HepG2 (cell line): ENCODE results near the gene LSM12. TPM values are rescaled to one million over a fixed set of nuclear protein-coding genes. Genes with fewer than 3 reads are reported as not detected.

Source experiments
- BRD4 ChIP-seq: sonication (generic); formaldehyde crosslinking; IDR thresholded peaks from 2 replicates; pipeline ENCODE4 v1.4.0; 2020; ENCODE audit warnings: missing genetic modification reagents
- KDM6A ChIP-seq: IDR thresholded peaks from 2 replicates; pipeline ENCODE4 v1.6.1; 2016; ENCODE audit warnings: low read depth
- ONECUT2 ChIP-seq: sonication (generic); formaldehyde crosslinking; IDR thresholded peaks from 2 replicates; pipeline ENCODE4 v1.4.0; 2020; ENCODE audit warnings: missing genetic modification reagents
- RBFOX2 ChIP-seq: fragments of 200-400 bp; formaldehyde crosslinking; IDR thresholded peaks from 2 replicates; pipeline ENCODE4 v1.6.1; 2017; ENCODE audit warnings: low read depth, mild to moderate bottlenecking, low read length
- ZNF143 ChIP-seq: sonication (generic); formaldehyde crosslinking; IDR thresholded peaks from 2 replicates; pipeline ENCODE4 v1.4.0; 2020; ENCODE audit warnings: missing genetic modification reagents
- ZNF225 ChIP-seq: sonication (generic); formaldehyde crosslinking; IDR thresholded peaks from 2 replicates; pipeline ENCODE4 v1.4.0; 2020; ENCODE audit warnings: mild to moderate bottlenecking, missing genetic modification reagents
- ZNF329 ChIP-seq: sonication (generic); formaldehyde crosslinking; IDR thresholded peaks from 2 replicates; pipeline ENCODE4 v1.9.0; 2021; ENCODE audit warnings: low read depth, mild to moderate bottlenecking, missing genetic modification reagents
- ZNF34 ChIP-seq: sonication (generic); formaldehyde crosslinking; IDR thresholded peaks from 2 replicates; pipeline ENCODE4 v1.4.0; 2020; ENCODE audit warnings: mild to moderate bottlenecking, missing genetic modification reagents, borderline replicate concordance
- ZNF557 ChIP-seq: sonication (generic); formaldehyde crosslinking; IDR thresholded peaks from 2 replicates; pipeline ENCODE4 v1.4.0; 2020; ENCODE audit warnings: missing genetic modification reagents
- ZSCAN22 ChIP-seq: sonication (generic); formaldehyde crosslinking; IDR thresholded peaks from 2 replicates; pipeline ENCODE4 v1.4.0; 2020; ENCODE audit warnings: mild to moderate bottlenecking, missing genetic modification reagents
- ZSCAN31 ChIP-seq: sonication (generic); formaldehyde crosslinking; IDR thresholded peaks from 2 replicates; pipeline ENCODE4 v1.5.0; 2020; ENCODE audit warnings: low read depth, mild to moderate bottlenecking, missing genetic modification reagents
- polyA plus RNA-seq, 8 experiments: library from polyadenylated mRNA; depleted of rRNA in 3 of 8; stranded (reverse) in 7 of 8; unstranded in 1 of 8; fragments of >200 nt; fragmentation: Illumina TruSeq in 4 of 8; extraction: Trizol in 4 of 8; gene quantifications; 2 replicates each; pipeline versions ENCODE4 v1.2.1 to v1.2.3, GENCODE V29; 2011 to 2016; ENCODE audit warnings: low read depth in 4 of 8, missing spikeins in 1 of 8, mixed read lengths in 1 of 8; ENCODE audit not compliant: insufficient read depth in 1 of 8
- total RNA-seq, 5 experiments: library from RNA; depleted of rRNA; stranded (reverse); fragments of >200 nt; fragmentation: Illumina TruSeq; extraction: Trizol; gene quantifications; 2 replicates each; pipeline ENCODE4 v1.2.3, GENCODE V29; 2016; ENCODE audit warnings: low read depth in 1 of 5
- TF ChIP-seq, protein P1 (sequence below): IDR thresholded peaks from 2 replicates; pipeline ENCODE4 v1.6.1; 2012; ENCODE audit warnings: low read depth, low read length, improper control_type of control experiment
- TF ChIP-seq, protein P2 (sequence below): sonication (generic); formaldehyde crosslinking; IDR thresholded peaks from 2 replicates; pipeline ENCODE4 v1.4.0; 2020; ENCODE audit warnings: missing genetic modification reagents
- TF ChIP-seq, protein P3 (sequence below): sonication (generic); formaldehyde crosslinking; IDR thresholded peaks from 2 replicates; pipeline ENCODE4 v1.4.0; 2020; ENCODE audit warnings: missing genetic modification reagents
- TF ChIP-seq, protein P4 (sequence below): sonication (generic); formaldehyde crosslinking; IDR thresholded peaks from 2 replicates; pipeline ENCODE4 v1.4.0; 2020; ENCODE audit warnings: missing genetic modification reagents

Gene LSM12
- total and polyA plus RNA-seq, 2 of the 13 experiments (the other 11 are each of a cell fraction or from before 2014, with no cell fraction given) = 52.8 to 55.7 TPM

DNA sequence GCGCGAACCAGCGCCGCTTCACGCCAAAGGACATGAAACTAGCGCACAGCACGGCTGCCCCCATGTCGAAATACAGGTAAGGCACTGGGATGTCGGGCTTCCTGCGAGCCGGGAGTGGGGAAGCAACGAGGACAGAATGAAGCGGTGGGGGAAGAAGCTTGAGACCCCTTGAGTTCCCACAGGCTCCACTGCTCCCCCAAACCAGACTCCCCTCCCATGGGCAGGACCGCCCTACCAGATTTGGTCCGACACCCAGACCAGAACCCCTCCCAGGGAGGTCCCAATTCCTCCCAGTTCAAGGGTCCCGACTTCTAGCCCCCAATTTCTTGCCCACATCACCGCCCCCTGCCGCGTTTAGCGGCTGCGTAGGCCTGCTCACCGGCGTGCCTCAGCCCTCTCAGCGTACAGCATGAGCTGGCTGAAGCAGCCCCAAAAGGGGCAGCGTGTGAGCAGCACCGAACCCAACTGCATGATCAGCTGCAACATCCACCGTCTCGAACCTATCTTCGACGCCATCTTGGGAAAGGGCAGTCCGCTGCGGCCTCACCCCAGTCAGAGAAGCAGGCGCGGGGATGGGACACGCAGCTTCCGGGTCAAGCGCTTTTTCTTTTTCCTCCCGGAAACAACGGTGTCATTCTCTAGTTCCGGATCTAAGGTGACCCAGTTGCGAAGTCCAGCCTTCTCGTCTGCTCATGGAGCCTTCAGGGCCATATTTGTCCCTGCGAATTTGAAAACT, 51.9 kb downstream of the LSM12 start, which contains the start of gene TMEM101 (continued):
- TF ChIP-seq, protein P1, sequence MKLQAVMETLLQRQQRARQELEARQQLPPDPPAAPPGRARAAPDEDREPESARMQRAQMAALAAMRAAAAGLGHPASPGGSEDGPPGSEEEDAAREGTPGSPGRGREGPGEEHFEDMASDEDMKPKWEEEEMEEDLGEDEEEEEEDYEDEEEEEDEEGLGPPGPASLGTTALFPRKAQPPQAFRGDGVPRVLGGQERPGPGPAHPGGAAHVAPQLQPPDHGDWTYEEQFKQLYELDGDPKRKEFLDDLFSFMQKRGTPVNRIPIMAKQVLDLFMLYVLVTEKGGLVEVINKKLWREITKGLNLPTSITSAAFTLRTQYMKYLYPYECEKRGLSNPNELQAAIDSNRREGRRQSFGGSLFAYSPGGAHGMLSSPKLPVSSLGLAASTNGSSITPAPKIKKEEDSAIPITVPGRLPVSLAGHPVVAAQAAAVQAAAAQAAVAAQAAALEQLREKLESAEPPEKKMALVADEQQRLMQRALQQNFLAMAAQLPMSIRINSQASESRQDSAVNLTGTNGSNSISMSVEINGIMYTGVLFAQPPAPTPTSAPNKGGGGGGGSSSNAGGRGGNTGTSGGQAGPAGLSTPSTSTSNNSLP = no peak; the same call in 1 of the 2 replicates
- TF ChIP-seq, protein P2, sequence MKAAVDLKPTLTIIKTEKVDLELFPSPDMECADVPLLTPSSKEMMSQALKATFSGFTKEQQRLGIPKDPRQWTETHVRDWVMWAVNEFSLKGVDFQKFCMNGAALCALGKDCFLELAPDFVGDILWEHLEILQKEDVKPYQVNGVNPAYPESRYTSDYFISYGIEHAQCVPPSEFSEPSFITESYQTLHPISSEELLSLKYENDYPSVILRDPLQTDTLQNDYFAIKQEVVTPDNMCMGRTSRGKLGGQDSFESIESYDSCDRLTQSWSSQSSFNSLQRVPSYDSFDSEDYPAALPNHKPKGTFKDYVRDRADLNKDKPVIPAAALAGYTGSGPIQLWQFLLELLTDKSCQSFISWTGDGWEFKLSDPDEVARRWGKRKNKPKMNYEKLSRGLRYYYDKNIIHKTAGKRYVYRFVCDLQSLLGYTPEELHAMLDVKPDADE = no peak
- TF ChIP-seq KDM6A (CRISPR knock-in tag) (peak; percentile 41; the same call in 1 of the 2 replicates), ZNF34 (CRISPR knock-in tag) (peak; percentile 95), ZNF557 (CRISPR knock-in tag) (peak; percentile 23; the same call in 1 of the 2 replicates), ZSCAN31 (CRISPR knock-in tag) (peak; percentile 90), ZNF329 (CRISPR knock-in tag) (peak; percentile 60; the same call in 1 of the 2 replicates), ZSCAN22 (peak; percentile 54; the same call in 1 of the 2 replicates), RBFOX2 (peak; percentile 79), ZNF143 (peak; percentile 78), ONECUT2 (CRISPR knock-in tag) (no peak), ZNF225 (CRISPR knock-in tag) (peak; percentile 85; the same call in 1 of the 2 replicates), BRD4 (CRISPR knock-in tag) (peak; percentile 100)
- TF ChIP-seq, protein P3, sequence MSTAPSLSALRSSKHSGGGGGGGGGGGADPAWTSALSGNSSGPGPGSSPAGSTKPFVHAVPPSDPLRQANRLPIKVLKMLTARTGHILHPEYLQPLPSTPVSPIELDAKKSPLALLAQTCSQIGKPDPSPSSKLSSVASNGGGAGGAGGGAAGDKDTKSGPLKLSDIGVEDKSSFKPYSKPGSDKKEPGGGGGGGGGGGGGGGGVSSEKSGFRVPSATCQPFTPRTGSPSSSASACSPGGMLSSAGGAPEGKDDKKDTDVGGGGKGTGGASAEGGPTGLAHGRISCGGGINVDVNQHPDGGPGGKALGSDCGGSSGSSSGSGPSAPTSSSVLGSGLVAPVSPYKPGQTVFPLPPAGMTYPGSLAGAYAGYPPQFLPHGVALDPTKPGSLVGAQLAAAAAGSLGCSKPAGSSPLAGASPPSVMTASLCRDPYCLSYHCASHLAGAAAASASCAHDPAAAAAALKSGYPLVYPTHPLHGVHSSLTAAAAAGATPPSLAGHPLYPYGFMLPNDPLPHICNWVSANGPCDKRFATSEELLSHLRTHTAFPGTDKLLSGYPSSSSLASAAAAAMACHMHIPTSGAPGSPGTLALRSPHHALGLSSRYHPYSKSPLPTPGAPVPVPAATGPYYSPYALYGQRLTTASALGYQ = peak; percentile 80
- TF ChIP-seq, protein P4, sequence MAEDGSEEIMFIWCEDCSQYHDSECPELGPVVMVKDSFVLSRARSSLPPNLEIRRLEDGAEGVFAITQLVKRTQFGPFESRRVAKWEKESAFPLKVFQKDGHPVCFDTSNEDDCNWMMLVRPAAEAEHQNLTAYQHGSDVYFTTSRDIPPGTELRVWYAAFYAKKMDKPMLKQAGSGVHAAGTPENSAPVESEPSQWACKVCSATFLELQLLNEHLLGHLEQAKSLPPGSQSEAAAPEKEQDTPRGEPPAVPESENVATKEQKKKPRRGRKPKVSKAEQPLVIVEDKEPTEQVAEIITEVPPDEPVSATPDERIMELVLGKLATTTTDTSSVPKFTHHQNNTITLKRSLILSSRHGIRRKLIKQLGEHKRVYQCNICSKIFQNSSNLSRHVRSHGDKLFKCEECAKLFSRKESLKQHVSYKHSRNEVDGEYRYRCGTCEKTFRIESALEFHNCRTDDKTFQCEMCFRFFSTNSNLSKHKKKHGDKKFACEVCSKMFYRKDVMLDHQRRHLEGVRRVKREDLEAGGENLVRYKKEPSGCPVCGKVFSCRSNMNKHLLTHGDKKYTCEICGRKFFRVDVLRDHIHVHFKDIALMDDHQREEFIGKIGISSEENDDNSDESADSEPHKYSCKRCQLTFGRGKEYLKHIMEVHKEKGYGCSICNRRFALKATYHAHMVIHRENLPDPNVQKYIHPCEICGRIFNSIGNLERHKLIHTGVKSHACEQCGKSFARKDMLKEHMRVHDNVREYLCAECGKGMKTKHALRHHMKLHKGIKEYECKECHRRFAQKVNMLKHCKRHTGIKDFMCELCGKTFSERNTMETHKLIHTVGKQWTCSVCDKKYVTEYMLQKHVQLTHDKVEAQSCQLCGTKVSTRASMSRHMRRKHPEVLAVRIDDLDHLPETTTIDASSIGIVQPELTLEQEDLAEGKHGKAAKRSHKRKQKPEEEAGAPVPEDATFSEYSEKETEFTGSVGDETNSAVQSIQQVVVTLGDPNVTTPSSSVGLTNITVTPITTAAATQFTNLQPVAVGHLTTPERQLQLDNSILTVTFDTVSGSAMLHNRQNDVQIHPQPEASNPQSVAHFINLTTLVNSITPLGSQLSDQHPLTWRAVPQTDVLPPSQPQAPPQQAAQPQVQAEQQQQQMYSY (CRISPR knock-in tag) = peak; percentile 55; the same call in 1 of the 2 replicates
